Posterior vena cava (tissue), 2 donors: Measurements from ENCODE around the gene YES1. TPM values are rescaled to one million over a fixed set of nuclear protein-coding genes. Genes with fewer than 3 reads are reported as not detected.

Experiments
- DNase-seq: peaks from one replicate; pipeline ENCODE4 v3.0.0-alpha.2; 2020; ENCODE audit warnings: low spot score
- intact Hi-C, 2 donors: fragments of 100-400 bp; cut with DNase I; formaldehyde crosslinking; loops; one replicate each; pipeline versions ENCODE4 v1.14.1 to v1.14.2; 2022 to 2023
- total RNA-seq, 2 donors: library from RNA; stranded (reverse); fragmentation: NEBNext Ultra II Directional; extraction: Animal tissue kit (Norgen Biotek cat#: 25700); gene quantifications; one replicate each; pipeline ENCODE4 v1.2.1, GENCODE V29; 2021
- donor health status: DM: yes; HTN: yes; CAD: no.
- donor health status: DM: yes; HTN: yes; CAD: no.

The YES1 gene
- total RNA-seq, 2 donors from 2014 or later, result 28.7 to 51.6 TPM

DNA sequence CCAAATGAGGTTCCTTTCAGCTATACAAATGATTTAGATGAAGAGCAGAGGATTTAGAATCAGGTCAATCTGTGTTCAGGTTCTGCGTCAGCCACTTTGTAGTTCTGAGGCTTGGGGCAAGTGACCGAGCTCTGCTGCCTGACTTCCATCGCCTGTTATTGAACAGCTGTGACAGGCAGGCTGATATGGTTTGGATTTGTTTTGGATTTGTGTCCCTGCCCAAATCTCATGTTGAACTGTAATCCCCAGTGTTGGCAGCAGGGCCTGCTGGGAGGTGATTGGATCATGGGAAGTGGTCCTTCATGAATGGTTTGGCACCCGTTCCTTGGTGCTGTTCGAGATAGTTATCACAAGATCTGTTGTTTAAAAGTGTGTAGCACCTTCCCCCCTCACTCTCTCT lies 136.0 kb downstream of the YES1 start:
- intact Hi-C loops, result loop anchor here in 1 of 2 donors (5.0 kb wide), 1 partner anchor 1186 kb away; no protein-coding TSS in a partner anchor

DNA sequence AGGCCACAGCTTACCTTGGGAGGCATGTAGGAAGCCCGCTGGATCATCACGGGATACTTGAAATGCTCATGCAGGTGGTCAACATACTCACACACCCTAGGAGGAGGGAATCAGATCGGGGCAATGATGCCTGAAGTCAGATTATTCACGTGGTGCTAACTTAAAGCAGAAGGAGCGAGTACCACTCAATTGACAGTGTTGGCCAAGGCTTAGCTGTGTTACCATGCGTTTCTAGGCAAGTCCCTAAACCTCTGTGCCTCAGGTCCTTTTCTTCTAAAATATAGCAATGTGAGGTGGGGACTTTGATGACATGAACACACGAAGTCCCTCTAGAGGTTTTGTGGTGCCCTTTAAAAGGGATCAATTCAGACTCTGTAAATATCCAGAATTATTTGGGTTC lies 136.7 kb downstream of the YES1 start:
- no peak for DNase-seq
- intact Hi-C loops, result loop anchor here in 1 of 2 donors (5.0 kb wide), 1 partner anchor 1187 kb away; no protein-coding TSS in a partner anchor

More for the DNA sequence above, 136.0 kb downstream of the YES1 start:
- DNase-seq, result no peak

DNA sequence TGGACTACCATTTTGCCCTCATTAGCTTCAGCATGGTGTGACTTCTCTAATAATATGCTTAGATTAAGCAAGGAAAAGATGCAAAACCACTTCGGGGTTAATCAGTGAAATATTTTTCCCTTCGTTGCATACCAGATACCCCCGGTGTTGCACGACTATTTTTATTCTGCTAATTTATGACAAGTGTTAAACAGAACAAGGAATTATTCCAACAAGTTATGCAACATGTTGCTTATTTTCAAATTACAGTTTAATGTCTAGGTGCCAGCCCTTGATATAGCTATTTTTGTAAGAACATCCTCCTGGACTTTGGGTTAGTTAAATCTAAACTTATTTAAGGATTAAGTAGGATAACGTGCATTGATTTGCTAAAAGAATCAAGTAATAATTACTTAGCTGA lies 138.3 kb downstream of the YES1 start:
- intact Hi-C loops, result no loop called here
- DNase-seq, result no peak

DNA sequence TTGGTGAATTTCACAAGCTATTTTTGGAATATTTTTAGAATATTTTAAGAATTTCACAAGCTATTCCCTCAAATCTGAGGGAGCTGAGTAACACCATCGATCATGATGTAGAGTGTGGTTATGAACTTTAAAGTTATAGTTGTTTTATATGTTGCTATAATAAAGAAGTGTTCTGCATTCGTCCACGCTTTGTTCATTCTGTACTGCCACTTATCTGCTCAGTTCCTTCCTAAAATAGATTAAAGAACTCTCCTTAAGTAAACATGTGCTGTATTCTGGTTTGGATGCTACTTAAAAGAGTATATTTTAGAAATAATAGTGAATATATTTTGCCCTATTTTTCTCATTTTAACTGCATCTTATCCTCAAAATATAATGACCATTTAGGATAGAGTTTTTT lies 138.7 kb downstream of the YES1 start:
- intact Hi-C loops, result no loop called here
- no peak for DNase-seq

Other genes with a start within 250 kb of the YES1 start
- gene CETN1, start 231.9 kb downstream of the YES1 start, total RNA-seq, result not detected
- not detected for gene CLUL1, start 215.3 kb downstream of the YES1 start, total RNA-seq
- gene TYMS, start 154.6 kb downstream of the YES1 start, total RNA-seq, result 1 to 10 TPM; 4.0 TPM
- gene ENOSF1, start 99.6 kb downstream of the YES1 start, total RNA-seq, result 10 to 100 TPM; 38.1 to 57.7 TPM
- gene ADCYAP1, start 92.6 kb upstream of the YES1 start, total RNA-seq, result 1 to 10 TPM in 1 of 2 donors, under 1 TPM in 1; 0.60 to 2.1 TPM